ENCODE measurements around the gene ELP6. TPM values are rescaled to one million over a fixed set of nuclear protein-coding genes. Genes with fewer than 3 reads are reported as not detected.

Gene ELP6
- polyA plus RNA-seq, 1 of the 3 experiments (the other 2 are of a cell fraction), result 79.8 TPM

- H3K4me2 ChIP-seq, result no peak overlapping the region
- H3K27me3 ChIP-seq (ENCODE audit: insufficient read depth), result no peaks in the 10 kb centered on the region
- H3K36me3 ChIP-seq (replicated peaks in 1 of 2; ENCODE audit: control insufficient read depth in 1 of 2, insufficient read depth in 2 of 2, low read length in 1 of 2), result no peaks in the 10 kb centered on the region
- POLR2A ChIA-PET, result no interaction called here
- no peaks in the 10 kb centered on the region for H3K9me3 ChIP-seq
- H3K4me1 ChIP-seq (ENCODE audit: control insufficient read depth in 1 of 2, insufficient read depth in 2 of 2, low read depth in 1 of 2, low read length in 1 of 2), result peaks cover 0 to 4% of the 10 kb centered on the region in 2 experiments; a peak in 1 of 4 replicates
- no peaks in the 10 kb centered on the region for H4K20me1 ChIP-seq (ENCODE audit: insufficient read depth)
- 94% methylated on average over 2 of the region's 2 CpGs for WGBS (ENCODE audit: low lambda C conversion rate)
- no peak overlapping the region for H3K9ac ChIP-seq
- H3K79me2 ChIP-seq (ENCODE audit: insufficient read depth), result peaks cover 2% of the 10 kb centered on the region; the same call in 1 of the 2 replicates
- H3K4me3 ChIP-seq (ENCODE audit: low read depth in 2 of 2, low read length in 1 of 2), result no peak overlapping the region
- CTCF ChIA-PET, result interaction anchor here (1.1 to 1.5 kb wide), 3 partner anchors 97 to 634 kb away, joined by 3 to 5 read pairs (median 3); no protein-coding TSS in a partner anchor
- TF ChIP-seq RCOR1 (IDR thresholded peaks at IDR 0.05; ENCODE audit: low read length), result no peak
- no peak for TF ChIP-seq JUND (IDR thresholded peaks at IDR 0.05)
- TF ChIP-seq GABPA (IDR thresholded peaks at IDR 0.05; ENCODE audit: low read depth), result no peak
- no peak for TF ChIP-seq MAX (IDR thresholded peaks at IDR 0.05; ENCODE audit: low read depth)
- no peak for TF ChIP-seq RAD21 (IDR thresholded peaks at IDR 0.05; ENCODE audit: low read length)
- no peak for TF ChIP-seq MEF2A (IDR thresholded peaks at IDR 0.05; ENCODE audit: borderline replicate concordance, low read depth)
- no peak for TF ChIP-seq PBX3 (IDR thresholded peaks at IDR 0.05)
- no peak for TF ChIP-seq RFX5 (IDR thresholded peaks at IDR 0.05; ENCODE audit: low read length)
- TF ChIP-seq EZH2phosphoT487 (IDR thresholded peaks at IDR 0.05; ENCODE audit: borderline replicate concordance, low read depth), result no peak
- no peak for TF ChIP-seq RXRA (IDR thresholded peaks at IDR 0.05; ENCODE audit: borderline replicate concordance, low read depth)
- no peak for TF ChIP-seq TEAD4 (IDR thresholded peaks at IDR 0.05; ENCODE audit: borderline replicate concordance, insufficient read depth)
- no peak for DNase-seq
- no peaks in the 10 kb centered on the region for H3K9me2 ChIP-seq
- no peak overlapping the region for H3K27ac ChIP-seq (ENCODE audit: low read depth in 2 of 2, low read length in 1 of 2)
- no peaks in the 10 kb centered on the region for H3F3A ChIP-seq (replicated peaks; ENCODE audit: insufficient read depth)
- no peak overlapping the region for H2AFZ ChIP-seq (ENCODE audit: low read depth)
These were observed 4.4 kb upstream of the ELP6 start for GRCh38 chr3:47517937-47518336.

GRCh38 chr3:47515864-47516319 lies 2.4 kb upstream of the ELP6 start:
- H3K36me3 ChIP-seq (replicated peaks in 1 of 2; ENCODE audit: control insufficient read depth in 1 of 2, insufficient read depth in 2 of 2, low read length in 1 of 2), result peaks cover 0 to 2% of the 10 kb centered on the region in 2 experiments
- TF ChIP-seq PBX3 (IDR thresholded peaks at IDR 0.05) (no peak), USF1 (IDR thresholded peaks at IDR 0.05; ENCODE audit: borderline replicate concordance, low read depth) (no peak), RAD21 (IDR thresholded peaks at IDR 0.05; ENCODE audit: low read length) (no peak), SMC3 (IDR thresholded peaks at IDR 0.05; ENCODE audit: low read depth, low read length) (no peak), RXRA (IDR thresholded peaks at IDR 0.05; ENCODE audit: borderline replicate concordance, low read depth) (no peak), REST (IDR thresholded peaks at IDR 0.05; ENCODE audit: low read depth, low read length) (no peak), JUND (IDR thresholded peaks at IDR 0.05) (no peak), TAF1 (IDR thresholded peaks at IDR 0.05; ENCODE audit: borderline replicate concordance, low read depth, low read length) (no peak), ZBTB33 (IDR thresholded peaks at IDR 0.05; ENCODE audit: borderline replicate concordance, low read depth) (no peak), SIN3A (IDR thresholded peaks at IDR 0.05; ENCODE audit: borderline replicate concordance, low read depth, low read length) (no peak), GATA2 (CRISPR knock-in tag; IDR thresholded peaks at IDR 0.05) (no peak), RFX5 (IDR thresholded peaks at IDR 0.05; ENCODE audit: low read length) (no peak), TCF12 (IDR thresholded peaks at IDR 0.05) (no peak)
- no peaks in the 10 kb centered on the region for H3K27me3 ChIP-seq (ENCODE audit: insufficient read depth)
- ChIA-PET POLR2A (no interaction called here), CTCF (no interaction called here)
- peaks cover 23% of the 10 kb centered on the region for H3K79me2 ChIP-seq (ENCODE audit: insufficient read depth)
- no peak overlapping the region for H3K9ac ChIP-seq
- H3K4me1 ChIP-seq (ENCODE audit: control insufficient read depth in 1 of 2, insufficient read depth in 2 of 2, low read depth in 1 of 2, low read length in 1 of 2), result peaks cover 0 to 6% of the 10 kb centered on the region in 2 experiments; a peak in 1 of 4 replicates
- H3K4me2 ChIP-seq, result no peak overlapping the region
- DNase-seq, result no peak
- no peaks in the 10 kb centered on the region for H4K20me1 ChIP-seq (ENCODE audit: insufficient read depth)
- H2AFZ ChIP-seq (ENCODE audit: low read depth), result no peak overlapping the region
- no peak overlapping the region for H3K4me3 ChIP-seq (ENCODE audit: low read depth in 2 of 2, low read length in 1 of 2)
- H3F3A ChIP-seq (replicated peaks; ENCODE audit: insufficient read depth), result no peaks in the 10 kb centered on the region
- no peaks in the 10 kb centered on the region for H3K9me2 ChIP-seq
- 81% methylated on average over 5 of the region's 5 CpGs for WGBS (ENCODE audit: low lambda C conversion rate)
- no peaks in the 10 kb centered on the region for H3K9me3 ChIP-seq
- no peak overlapping the region for H3K27ac ChIP-seq (ENCODE audit: low read depth in 2 of 2, low read length in 1 of 2)
